Progenitor cell of endocrine pancreas (in vitro differentiated cells): ENCODE data around the gene MYBBP1A. TPM values are rescaled to one million over a fixed set of nuclear protein-coding genes. Genes with fewer than 3 reads are reported as not detected.

Experiments
- DNase-seq: peaks from one replicate; pipeline ENCODE4 v3.0.0; 2021; ENCODE audit warnings: low spot score; ENCODE audit not compliant: unreplicated experiment
- H3K27ac Mint-ChIP-seq: 2 replicates; pipeline ENCODE4 v1.8.0; 2021; ENCODE audit warnings: mild to moderate bottlenecking, moderate library complexity, mixed read lengths
- H3K27me3 Mint-ChIP-seq: 2 replicates; pipeline ENCODE4 v1.8.0; 2021; ENCODE audit warnings: mixed read lengths
- H3K36me3 Mint-ChIP-seq: 2 replicates; pipeline ENCODE4 v1.8.0; 2022; ENCODE audit warnings: mixed read lengths; ENCODE audit not compliant: insufficient read depth
- H3K4me1 Mint-ChIP-seq: 2 replicates; pipeline ENCODE4 v1.8.0; 2021; ENCODE audit warnings: low read depth, mixed read lengths
- H3K4me3 Mint-ChIP-seq: 2 replicates; pipeline ENCODE4 v1.8.0; 2021; ENCODE audit warnings: low read depth, mild to moderate bottlenecking, moderate library complexity, mixed read lengths
- H3K9me3 Mint-ChIP-seq: 2 replicates; pipeline ENCODE4 v1.8.0; 2021; ENCODE audit warnings: low read depth, mixed read lengths
- CTCF ChIP-seq: fragments of 200-600 bp; sonication (generic); IDR thresholded peaks from one replicate; pipeline ENCODE4 v1.5.0; 2021; ENCODE audit warnings: antibody characterized with exemption, mild to moderate bottlenecking; ENCODE audit not compliant: unreplicated experiment
- total RNA-seq: library from RNA; stranded (reverse); gene quantifications from 2 replicates; pipeline ENCODE4 v1.2.1, GENCODE V29; 2021

The MYBBP1A gene
- total RNA-seq, 1 donor from 2014 or later: 55.2 TPM

GRCh38 chr17:4506175-4506813, 48.9 kb downstream of the MYBBP1A start:
- H3K36me3 Mint-ChIP-seq: no peaks in the 10 kb centered on the region
- no peak for TF ChIP-seq CTCF

GRCh38 chr17:4505187-4505586, 50.0 kb downstream of the MYBBP1A start:
- H3K9me3 Mint-ChIP-seq: no peaks in the 10 kb centered on the region

More at GRCh38 chr17:4506175-4506813, 48.9 kb downstream of the MYBBP1A start:
- Mint-ChIP-seq H3K27ac (no peak overlapping the region), H3K4me1 (peaks cover 4% of the 10 kb centered on the region), H3K4me3 (no peak overlapping the region), H3K9me3 (no peaks in the 10 kb centered on the region), H3K27me3 (peaks cover 30% of the 10 kb centered on the region)
- DNase-seq: no peak

GRCh38 chr17:4504188-4504587, 51.0 kb downstream of the MYBBP1A start:
- H3K36me3 Mint-ChIP-seq: no peaks in the 10 kb centered on the region
- H3K4me3 Mint-ChIP-seq: no peak overlapping the region
- DNase-seq: no peak
- H3K27me3 Mint-ChIP-seq: peaks cover 43% of the 10 kb centered on the region
- TF ChIP-seq CTCF: no peak
- no peak overlapping the region for H3K27ac Mint-ChIP-seq
- H3K9me3 Mint-ChIP-seq: no peaks in the 10 kb centered on the region
- peaks cover 13% of the 10 kb centered on the region for H3K4me1 Mint-ChIP-seq

More at GRCh38 chr17:4505187-4505586, 50.0 kb downstream of the MYBBP1A start:
- no peak overlapping the region for H3K4me3 Mint-ChIP-seq
- peaks cover 6% of the 10 kb centered on the region for H3K4me1 Mint-ChIP-seq
- H3K27me3 Mint-ChIP-seq: peaks cover 35% of the 10 kb centered on the region
- H3K27ac Mint-ChIP-seq: no peak overlapping the region
- no peak for TF ChIP-seq CTCF
- DNase-seq: no peak
- no peaks in the 10 kb centered on the region for H3K36me3 Mint-ChIP-seq

- H3K27me3 Mint-ChIP-seq: peaks cover 43% of the 10 kb centered on the region
- no peaks in the 10 kb centered on the region for H3K36me3 Mint-ChIP-seq
- H3K4me3 Mint-ChIP-seq: no peak overlapping the region
- no peak overlapping the region for H3K27ac Mint-ChIP-seq
- H3K4me1 Mint-ChIP-seq: peaks cover 13% of the 10 kb centered on the region
- no peak for TF ChIP-seq CTCF
- no peaks in the 10 kb centered on the region for H3K9me3 Mint-ChIP-seq
- DNase-seq: no peak
These were observed 51.7 kb downstream of the MYBBP1A start for GRCh38 chr17:4503283-4504025.

- Mint-ChIP-seq H3K36me3 (no peaks in the 10 kb centered on the region), H3K4me1 (peaks cover 13% of the 10 kb centered on the region), H3K27me3 (peaks cover 49% of the 10 kb centered on the region), H3K4me3 (no peak overlapping the region), H3K9me3 (no peaks in the 10 kb centered on the region), H3K27ac (no peak overlapping the region)
- DNase-seq: no peak
- TF ChIP-seq CTCF: no peak
These were observed 52.6 kb downstream of the MYBBP1A start for GRCh38 chr17:4502466-4503154.
